ENCODE data around the gene UST.

GRCh38 chr6:148898376-148899014, 151.7 kb downstream of the UST start:
- TF ChIP-seq POLR2A (IDR thresholded peaks at IDR 0.05), result no peak
- no peak for TF ChIP-seq CTCF (IDR thresholded peaks at IDR 0.05 in 4 of 5, conservative IDR thresholded peaks at IDR 0.05 in 1 of 5)

Measured in gastrocnemius medialis (tissue), 4 donors.